HG03066 (cell line): Measurements from ENCODE around the gene PUS1.

Experiments
- ATAC-seq: cut with Tn5 transposase; IDR thresholded peaks from one replicate; pipeline ENCODE4 v1.9.1; 2021; ENCODE audit warnings: low read depth; ENCODE audit not compliant: unreplicated experiment

PUS1 gene

GRCh38 chr12:131986910-131987309 is 57.8 kb downstream of the PUS1 start:
- no peak for ATAC-seq

GRCh38 chr12:131987552-131987951 is 58.5 kb downstream of the PUS1 start:
- no peak for ATAC-seq

GRCh38 chr12:131988054-131988796 is 59.1 kb downstream of the PUS1 start:
- ATAC-seq, result no peak

- no peak for ATAC-seq
These were observed 59.9 kb downstream of the PUS1 start for GRCh38 chr12:131989021-131989420.

GRCh38 chr12:131990066-131990979 is 61.2 kb downstream of the PUS1 start:
- ATAC-seq, result no peak

GRCh38 chr12:131990980-131991305 is 61.9 kb downstream of the PUS1 start:
- no peak for ATAC-seq

- ATAC-seq, result no peak
These were observed 62.8 kb downstream of the PUS1 start for GRCh38 chr12:131991816-131992430.

- peak; percentile 68 for ATAC-seq
These were observed 65.5 kb downstream of the PUS1 start for GRCh38 chr12:131994589-131994988.
